GM23338 (cell line): ENCODE data around the gene ADSS1. TPM values are rescaled to one million over a fixed set of nuclear protein-coding genes. Genes with fewer than 3 reads are reported as not detected.

Source experiments
- ATAC-seq: fragments of 200-7000 bp; cut with Tn5 transposase; 3 replicates; pipeline ENCODE4 v1.9.1; 2020
- DNase-seq: peaks from one replicate; pipeline ENCODE4 v3.0.0-alpha.2; 2015; ENCODE audit warnings: low spot score
- H2AFZ ChIP-seq: fragments of 200-600 bp; sonication (generic); 2 replicates; pipeline ENCODE4 v1.8.0; 2016; ENCODE audit warnings: antibody characterized with exemption, mild to moderate bottlenecking, moderate library complexity
- H3F3A ChIP-seq: fragments of 200-600 bp; sonication (generic); replicated peaks from 2 replicates; pipeline ENCODE4 v1.8.0; 2017; ENCODE audit warnings: antibody characterized with exemption, mixed run types, low read depth
- H3K27ac ChIP-seq: fragments of 200-600 bp; sonication (generic); 2 replicates; pipeline ENCODE4 v1.6.1; 2016; ENCODE audit warnings: low read depth
- H3K27me3 ChIP-seq: fragments of 200-600 bp; sonication (generic); 2 replicates; pipeline ENCODE4 v1.8.0; 2016; ENCODE audit warnings: mild to moderate bottlenecking, mixed run types, moderate library complexity; ENCODE audit not compliant: insufficient read depth
- H3K36me3 ChIP-seq: fragments of 200-600 bp; sonication (generic); 2 replicates; pipeline ENCODE4 v1.8.0; 2016; ENCODE audit warnings: mild to moderate bottlenecking; ENCODE audit not compliant: insufficient read depth
- H3K4me1 ChIP-seq: fragments of 200-600 bp; sonication (generic); 2 replicates; pipeline ENCODE4 v1.8.0; 2016; ENCODE audit warnings: mild to moderate bottlenecking, moderate library complexity; ENCODE audit not compliant: insufficient read depth
- H3K4me2 ChIP-seq: fragments of 200-600 bp; sonication (generic); 2 replicates; pipeline ENCODE4 v1.7.1; 2017; ENCODE audit warnings: mixed run types
- H3K4me3 ChIP-seq: fragments of 200-600 bp; sonication (generic); 2 replicates; pipeline ENCODE4 v1.6.1; 2016; ENCODE audit warnings: mixed run types
- H3K79me2 ChIP-seq: fragments of 200-600 bp; sonication (generic); replicated peaks from 2 replicates; pipeline ENCODE4 v1.8.0; 2017; ENCODE audit warnings: mild to moderate bottlenecking; ENCODE audit not compliant: insufficient read depth
- H3K9me2 ChIP-seq: fragments of 200-600 bp; sonication (generic); 2 replicates; pipeline ENCODE4 v1.8.0; 2017; ENCODE audit not compliant: insufficient read depth
- H4K20me1 ChIP-seq: fragments of 200-600 bp; sonication (generic); replicated peaks from 2 replicates; pipeline ENCODE4 v1.8.0; 2017; ENCODE audit warnings: mild to moderate bottlenecking; ENCODE audit not compliant: insufficient read depth
- H3K27ac Mint-ChIP-seq: 2 replicates; pipeline ENCODE4 v1.8.0; 2020; ENCODE audit warnings: inconsistent platforms, mild to moderate bottlenecking, moderate library complexity, mixed read lengths
- H3K27me3 Mint-ChIP-seq: 3 replicates; pipeline ENCODE4 v1.8.0; 2022; ENCODE audit warnings: low read depth, mild to moderate bottlenecking, moderate library complexity, mixed read lengths, inconsistent platforms; ENCODE audit not compliant: insufficient read depth, poor library complexity
- H3K36me3 Mint-ChIP-seq: 3 replicates; pipeline ENCODE4 v1.8.0; 2021; ENCODE audit warnings: low read depth, mild to moderate bottlenecking, inconsistent platforms, moderate library complexity, mixed read lengths
- H3K4me1 Mint-ChIP-seq: 3 replicates; pipeline ENCODE4 v1.8.0; 2020; ENCODE audit warnings: mild to moderate bottlenecking, inconsistent platforms, mixed read lengths
- H3K4me3 Mint-ChIP-seq: 3 replicates; pipeline ENCODE4 v1.8.0; 2021; ENCODE audit warnings: moderate library complexity, mild to moderate bottlenecking, inconsistent platforms, mixed read lengths
- H3K9me3 Mint-ChIP-seq: 3 replicates; pipeline ENCODE4 v1.8.0; 2020; ENCODE audit warnings: moderate library complexity, mild to moderate bottlenecking, inconsistent platforms, mixed read lengths
- CREB1 ChIP-seq: fragments of 250-450 bp; sonication (Bioruptor Pico); IDR thresholded peaks from 2 replicates; pipeline ENCODE4 v1.5.0; 2020; ENCODE audit warnings: low read depth, mild to moderate bottlenecking, moderate library complexity
- EZH2 ChIP-seq: fragments of 200-600 bp; sonication (generic); IDR thresholded peaks from one replicate; pipeline ENCODE4 v1.8.0; 2017; ENCODE audit warnings: antibody characterized with exemption, mild to moderate bottlenecking, low read depth; ENCODE audit not compliant: unreplicated experiment
- EZH2phosphoT487 ChIP-seq: fragments of 200-600 bp; sonication (generic); IDR thresholded peaks from one replicate; pipeline ENCODE4 v1.8.1; 2018; ENCODE audit warnings: antibody characterized with exemption; ENCODE audit not compliant: unreplicated experiment
- JUNB ChIP-seq: IDR thresholded peaks from one replicate; pipeline ENCODE4 v1.6.1; 2016; ENCODE audit warnings: antibody characterized with exemption; ENCODE audit not compliant: unreplicated experiment
- NANOG ChIP-seq: IDR thresholded peaks from 2 replicates; pipeline ENCODE4 v1.6.1; 2016; ENCODE audit warnings: antibody characterized with exemption, borderline replicate concordance
- POLR2AphosphoS5 ChIP-seq: IDR thresholded peaks from 2 replicates; pipeline ENCODE4 v1.6.1; 2016; ENCODE audit warnings: antibody characterized with exemption, low read depth
- STAT1 ChIP-seq: IDR thresholded peaks from one replicate; pipeline ENCODE4 v1.6.1; 2016; ENCODE audit warnings: antibody characterized with exemption; ENCODE audit not compliant: unreplicated experiment
- ZNF114 ChIP-seq: fragments of 250-450 bp; sonication (Bioruptor Pico); IDR thresholded peaks from 2 replicates; pipeline ENCODE4 v1.5.0; 2020; ENCODE audit warnings: mild to moderate bottlenecking, moderate library complexity
- ZNF331 ChIP-seq: fragments of 250-450 bp; sonication (Bioruptor Pico); IDR thresholded peaks from 2 replicates; pipeline ENCODE4 v1.5.0; 2020; ENCODE audit warnings: low read depth, mild to moderate bottlenecking, moderate library complexity
- polyA plus RNA-seq: library from polyadenylated mRNA; unstranded; fragments of >200 nt; fragmentation: Nextera tagmentation; extraction: Ambion mirVana; gene quantifications from 2 replicates; pipeline ENCODE4 v1.2.1, GENCODE V29; 2016
- total RNA-seq: library from RNA; depleted of rRNA; stranded (reverse); fragments of >200 nt; shearing (Covaris generic); gene quantifications from 2 replicates; pipeline ENCODE4 v1.2.3, GENCODE V29; 2014
- TF ChIP-seq, protein P1 (sequence below), 2 experiments: fragments of 200-600 bp in 1 of 2; sonication (generic) in 1 of 2; conservative IDR thresholded peaks; 2 replicates each; pipeline versions ENCODE4 v1.5.1 to v1.6.1; 2016 to 2017; ENCODE audit warnings: antibody characterized with exemption in 2 of 2, low read depth in 2 of 2, mild to moderate bottlenecking in 2 of 2, moderate library complexity in 1 of 2
- TF ChIP-seq, protein P2 (sequence below): fragments of 250-450 bp; sonication (Bioruptor Pico); IDR thresholded peaks from 2 replicates; pipeline ENCODE4 v1.5.0; 2020; ENCODE audit warnings: mild to moderate bottlenecking, moderate library complexity
- TF ChIP-seq, protein P3 (sequence below): IDR thresholded peaks from one replicate; pipeline ENCODE4 v1.6.1; 2018; ENCODE audit warnings: antibody characterized with exemption; ENCODE audit not compliant: unreplicated experiment
- TF ChIP-seq, protein P4 (sequence below): IDR thresholded peaks from 2 replicates; pipeline ENCODE4 v1.6.1; 2016; ENCODE audit warnings: antibody characterized with exemption

The ADSS1 gene
- total and polyA plus RNA-seq, 2 experiments from 2014 or later = 9.5 to 11.6 TPM

DNA sequence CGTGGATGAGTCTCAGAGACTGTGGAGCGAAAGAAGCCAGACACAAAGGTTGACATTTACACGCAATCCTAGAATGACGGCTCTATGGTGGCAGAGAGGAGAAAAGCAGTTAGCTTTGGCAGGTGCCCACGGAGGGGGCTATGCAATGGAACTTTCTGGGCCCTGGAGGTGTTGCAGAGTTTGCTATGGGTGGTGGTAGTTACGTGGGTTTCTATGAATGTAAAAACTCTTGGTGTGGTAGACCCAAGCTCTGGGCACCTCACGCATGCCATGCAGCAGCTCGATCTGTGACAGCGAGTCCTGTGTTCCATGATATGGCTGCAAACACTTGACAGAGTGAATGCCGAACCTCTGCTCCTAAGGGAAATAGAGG is 39.6 kb upstream of the ADSS1 start:
- no peaks in the 10 kb centered on the region for H3K36me3 ChIP-seq
- Mint-ChIP-seq H3K4me1 (peaks cover 55% of the 10 kb centered on the region), H3K9me3 (no peaks in the 10 kb centered on the region; the same call in 2 of the 3 replicates), H3K36me3 (no peaks in the 10 kb centered on the region; the same call in 2 of the 3 replicates), H3K4me3 (no peak overlapping the region), H3K27ac (no peak overlapping the region), H3K27me3 (peaks cover 35% of the 10 kb centered on the region)
- H4K20me1 ChIP-seq = no peaks in the 10 kb centered on the region
- peaks cover 26% of the 10 kb centered on the region for H3F3A ChIP-seq
- no peak overlapping the region for H2AFZ ChIP-seq
- H3K9me2 ChIP-seq = no peaks in the 10 kb centered on the region
- no peak overlapping the region for H3K27ac ChIP-seq
- DNase-seq = no peak
- TF ChIP-seq STAT1 (no peak), JUNB (no peak), NANOG (no peak), ZNF114 (CRISPR knock-in tag) (no peak), POLR2AphosphoS5 (no peak), ZNF331 (CRISPR knock-in tag) (no peak), EZH2phosphoT487 (no peak), EZH2 (no peak), CREB1 (CRISPR knock-in tag) (no peak)
- TF ChIP-seq, protein P1, sequence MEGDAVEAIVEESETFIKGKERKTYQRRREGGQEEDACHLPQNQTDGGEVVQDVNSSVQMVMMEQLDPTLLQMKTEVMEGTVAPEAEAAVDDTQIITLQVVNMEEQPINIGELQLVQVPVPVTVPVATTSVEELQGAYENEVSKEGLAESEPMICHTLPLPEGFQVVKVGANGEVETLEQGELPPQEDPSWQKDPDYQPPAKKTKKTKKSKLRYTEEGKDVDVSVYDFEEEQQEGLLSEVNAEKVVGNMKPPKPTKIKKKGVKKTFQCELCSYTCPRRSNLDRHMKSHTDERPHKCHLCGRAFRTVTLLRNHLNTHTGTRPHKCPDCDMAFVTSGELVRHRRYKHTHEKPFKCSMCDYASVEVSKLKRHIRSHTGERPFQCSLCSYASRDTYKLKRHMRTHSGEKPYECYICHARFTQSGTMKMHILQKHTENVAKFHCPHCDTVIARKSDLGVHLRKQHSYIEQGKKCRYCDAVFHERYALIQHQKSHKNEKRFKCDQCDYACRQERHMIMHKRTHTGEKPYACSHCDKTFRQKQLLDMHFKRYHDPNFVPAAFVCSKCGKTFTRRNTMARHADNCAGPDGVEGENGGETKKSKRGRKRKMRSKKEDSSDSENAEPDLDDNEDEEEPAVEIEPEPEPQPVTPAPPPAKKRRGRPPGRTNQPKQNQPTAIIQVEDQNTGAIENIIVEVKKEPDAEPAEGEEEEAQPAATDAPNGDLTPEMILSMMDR (conservative IDR thresholded peaks at IDR 0.05; ENCODE audit: low read depth in 2 of 2) = no peak
- TF ChIP-seq, protein P2, sequence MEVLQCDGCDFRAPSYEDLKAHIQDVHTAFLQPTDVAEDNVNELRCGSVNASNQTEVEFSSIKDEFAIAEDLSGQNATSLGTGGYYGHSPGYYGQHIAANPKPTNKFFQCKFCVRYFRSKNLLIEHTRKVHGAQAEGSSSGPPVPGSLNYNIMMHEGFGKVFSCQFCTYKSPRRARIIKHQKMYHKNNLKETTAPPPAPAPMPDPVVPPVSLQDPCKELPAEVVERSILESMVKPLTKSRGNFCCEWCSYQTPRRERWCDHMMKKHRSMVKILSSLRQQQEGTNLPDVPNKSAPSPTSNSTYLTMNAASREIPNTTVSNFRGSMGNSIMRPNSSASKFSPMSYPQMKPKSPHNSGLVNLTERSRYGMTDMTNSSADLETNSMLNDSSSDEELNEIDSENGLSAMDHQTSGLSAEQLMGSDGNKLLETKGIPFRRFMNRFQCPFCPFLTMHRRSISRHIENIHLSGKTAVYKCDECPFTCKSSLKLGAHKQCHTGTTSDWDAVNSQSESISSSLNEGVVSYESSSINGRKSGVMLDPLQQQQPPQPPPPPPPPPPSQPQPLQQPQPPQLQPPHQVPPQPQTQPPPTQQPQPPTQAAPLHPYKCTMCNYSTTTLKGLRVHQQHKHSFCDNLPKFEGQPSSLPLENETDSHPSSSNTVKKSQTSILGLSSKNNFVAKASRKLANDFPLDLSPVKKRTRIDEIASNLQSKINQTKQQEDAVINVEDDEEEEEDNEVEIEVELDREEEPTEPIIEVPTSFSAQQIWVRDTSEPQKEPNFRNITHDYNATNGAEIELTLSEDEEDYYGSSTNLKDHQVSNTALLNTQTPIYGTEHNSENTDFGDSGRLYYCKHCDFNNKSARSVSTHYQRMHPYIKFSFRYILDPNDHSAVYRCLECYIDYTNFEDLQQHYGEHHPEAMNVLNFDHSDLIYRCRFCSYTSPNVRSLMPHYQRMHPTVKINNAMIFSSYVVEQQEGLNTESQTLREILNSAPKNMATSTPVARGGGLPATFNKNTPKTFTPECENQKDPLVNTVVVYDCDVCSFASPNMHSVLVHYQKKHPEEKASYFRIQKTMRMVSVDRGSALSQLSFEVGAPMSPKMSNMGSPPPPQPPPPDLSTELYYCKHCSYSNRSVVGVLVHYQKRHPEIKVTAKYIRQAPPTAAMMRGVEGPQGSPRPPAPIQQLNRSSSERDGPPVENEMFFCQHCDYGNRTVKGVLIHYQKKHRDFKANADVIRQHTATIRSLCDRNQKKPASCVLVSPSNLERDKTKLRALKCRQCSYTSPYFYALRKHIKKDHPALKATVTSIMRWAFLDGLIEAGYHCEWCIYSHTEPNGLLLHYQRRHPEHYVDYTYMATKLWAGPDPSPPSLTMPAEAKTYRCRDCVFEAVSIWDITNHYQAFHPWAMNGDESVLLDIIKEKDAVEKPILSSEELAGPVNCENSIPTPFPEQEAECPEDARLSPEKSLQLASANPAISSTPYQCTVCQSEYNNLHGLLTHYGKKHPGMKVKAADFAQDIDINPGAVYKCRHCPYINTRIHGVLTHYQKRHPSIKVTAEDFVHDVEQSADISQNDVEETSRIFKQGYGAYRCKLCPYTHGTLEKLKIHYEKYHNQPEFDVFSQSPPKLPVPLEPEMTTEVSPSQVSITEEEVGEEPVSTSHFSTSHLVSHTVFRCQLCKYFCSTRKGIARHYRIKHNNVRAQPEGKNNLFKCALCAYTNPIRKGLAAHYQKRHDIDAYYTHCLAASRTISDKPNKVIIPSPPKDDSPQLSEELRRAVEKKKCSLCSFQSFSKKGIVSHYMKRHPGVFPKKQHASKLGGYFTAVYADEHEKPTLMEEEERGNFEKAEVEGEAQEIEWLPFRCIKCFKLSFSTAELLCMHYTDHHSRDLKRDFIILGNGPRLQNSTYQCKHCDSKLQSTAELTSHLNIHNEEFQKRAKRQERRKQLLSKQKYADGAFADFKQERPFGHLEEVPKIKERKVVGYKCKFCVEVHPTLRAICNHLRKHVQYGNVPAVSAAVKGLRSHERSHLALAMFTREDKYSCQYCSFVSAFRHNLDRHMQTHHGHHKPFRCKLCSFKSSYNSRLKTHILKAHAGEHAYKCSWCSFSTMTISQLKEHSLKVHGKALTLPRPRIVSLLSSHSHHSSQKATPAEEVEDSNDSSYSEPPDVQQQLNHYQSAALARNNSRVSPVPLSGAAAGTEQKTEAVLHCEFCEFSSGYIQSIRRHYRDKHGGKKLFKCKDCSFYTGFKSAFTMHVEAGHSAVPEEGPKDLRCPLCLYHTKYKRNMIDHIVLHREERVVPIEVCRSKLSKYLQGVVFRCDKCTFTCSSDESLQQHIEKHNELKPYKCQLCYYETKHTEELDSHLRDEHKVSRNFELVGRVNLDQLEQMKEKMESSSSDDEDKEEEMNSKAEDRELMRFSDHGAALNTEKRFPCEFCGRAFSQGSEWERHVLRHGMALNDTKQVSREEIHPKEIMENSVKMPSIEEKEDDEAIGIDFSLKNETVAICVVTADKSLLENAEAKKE = no peak
- TF ChIP-seq, protein P3, sequence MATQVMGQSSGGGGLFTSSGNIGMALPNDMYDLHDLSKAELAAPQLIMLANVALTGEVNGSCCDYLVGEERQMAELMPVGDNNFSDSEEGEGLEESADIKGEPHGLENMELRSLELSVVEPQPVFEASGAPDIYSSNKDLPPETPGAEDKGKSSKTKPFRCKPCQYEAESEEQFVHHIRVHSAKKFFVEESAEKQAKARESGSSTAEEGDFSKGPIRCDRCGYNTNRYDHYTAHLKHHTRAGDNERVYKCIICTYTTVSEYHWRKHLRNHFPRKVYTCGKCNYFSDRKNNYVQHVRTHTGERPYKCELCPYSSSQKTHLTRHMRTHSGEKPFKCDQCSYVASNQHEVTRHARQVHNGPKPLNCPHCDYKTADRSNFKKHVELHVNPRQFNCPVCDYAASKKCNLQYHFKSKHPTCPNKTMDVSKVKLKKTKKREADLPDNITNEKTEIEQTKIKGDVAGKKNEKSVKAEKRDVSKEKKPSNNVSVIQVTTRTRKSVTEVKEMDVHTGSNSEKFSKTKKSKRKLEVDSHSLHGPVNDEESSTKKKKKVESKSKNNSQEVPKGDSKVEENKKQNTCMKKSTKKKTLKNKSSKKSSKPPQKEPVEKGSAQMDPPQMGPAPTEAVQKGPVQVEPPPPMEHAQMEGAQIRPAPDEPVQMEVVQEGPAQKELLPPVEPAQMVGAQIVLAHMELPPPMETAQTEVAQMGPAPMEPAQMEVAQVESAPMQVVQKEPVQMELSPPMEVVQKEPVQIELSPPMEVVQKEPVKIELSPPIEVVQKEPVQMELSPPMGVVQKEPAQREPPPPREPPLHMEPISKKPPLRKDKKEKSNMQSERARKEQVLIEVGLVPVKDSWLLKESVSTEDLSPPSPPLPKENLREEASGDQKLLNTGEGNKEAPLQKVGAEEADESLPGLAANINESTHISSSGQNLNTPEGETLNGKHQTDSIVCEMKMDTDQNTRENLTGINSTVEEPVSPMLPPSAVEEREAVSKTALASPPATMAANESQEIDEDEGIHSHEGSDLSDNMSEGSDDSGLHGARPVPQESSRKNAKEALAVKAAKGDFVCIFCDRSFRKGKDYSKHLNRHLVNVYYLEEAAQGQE = no peak
- TF ChIP-seq, protein P4, sequence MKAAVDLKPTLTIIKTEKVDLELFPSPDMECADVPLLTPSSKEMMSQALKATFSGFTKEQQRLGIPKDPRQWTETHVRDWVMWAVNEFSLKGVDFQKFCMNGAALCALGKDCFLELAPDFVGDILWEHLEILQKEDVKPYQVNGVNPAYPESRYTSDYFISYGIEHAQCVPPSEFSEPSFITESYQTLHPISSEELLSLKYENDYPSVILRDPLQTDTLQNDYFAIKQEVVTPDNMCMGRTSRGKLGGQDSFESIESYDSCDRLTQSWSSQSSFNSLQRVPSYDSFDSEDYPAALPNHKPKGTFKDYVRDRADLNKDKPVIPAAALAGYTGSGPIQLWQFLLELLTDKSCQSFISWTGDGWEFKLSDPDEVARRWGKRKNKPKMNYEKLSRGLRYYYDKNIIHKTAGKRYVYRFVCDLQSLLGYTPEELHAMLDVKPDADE = no peak
- H3K4me1 ChIP-seq = peaks cover 48% of the 10 kb centered on the region
- H3K27me3 ChIP-seq = no peaks in the 10 kb centered on the region
- H3K4me3 ChIP-seq = no peak overlapping the region
- H3K4me2 ChIP-seq = no peak overlapping the region
- no peak for ATAC-seq
- H3K79me2 ChIP-seq = no peaks in the 10 kb centered on the region
